ENCODE measurements around the gene REPS1. TPM values are rescaled to one million over a fixed set of nuclear protein-coding genes. Genes with fewer than 3 reads are reported as not detected.

The REPS1 gene
- total RNA-seq, 2 donors from 2014 or later, result 33.0 to 34.1 TPM

DNA sequence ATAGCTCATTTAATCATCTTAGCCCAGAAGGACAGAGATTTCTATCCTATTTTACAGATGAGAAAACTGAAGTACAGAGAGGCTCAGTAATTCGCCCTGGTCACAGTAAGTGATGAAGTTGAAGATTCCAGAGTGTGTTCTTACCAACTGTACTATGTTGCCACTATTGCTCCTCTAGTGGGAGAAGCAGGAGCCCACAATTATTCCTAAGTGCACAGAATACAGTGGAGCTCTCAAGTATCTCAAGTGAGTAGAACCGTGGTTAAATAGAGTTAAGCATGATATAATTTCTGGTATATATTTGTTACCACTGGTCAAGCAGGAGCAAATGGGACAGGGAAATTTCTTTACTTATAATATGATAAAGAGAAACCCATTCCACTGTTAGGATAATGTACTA, 22.1 kb downstream of the REPS1 start:
- Mint-ChIP-seq H3K27me3 (ENCODE audit: insufficient read depth) (no peaks in the 10 kb centered on the region), H3K9me3 (no peaks in the 10 kb centered on the region), H3K4me1 (peaks cover 4% of the 10 kb centered on the region), H3K4me3 (no peak overlapping the region), H3K27ac (no peak overlapping the region), H3K36me3 (ENCODE audit: low read depth) (no peaks in the 10 kb centered on the region)
- Histone ChIP-seq H3K4me3 (ENCODE audit: low read length) (no peak overlapping the region), H3K27me3 (ENCODE audit: control insufficient read depth, insufficient read depth, low read length, poor library complexity, severe bottlenecking) (no peaks in the 10 kb centered on the region), H3K9ac (ENCODE audit: extremely low read depth, low read length, poor library complexity, severe bottlenecking) (no peak overlapping the region), H3K9me3 (ENCODE audit: control insufficient read depth, low read length) (no peaks in the 10 kb centered on the region), H3K4me1 (ENCODE audit: control insufficient read depth, insufficient read depth, low read length) (peaks cover 2% of the 10 kb centered on the region), H3K36me3 (ENCODE audit: control insufficient read depth, insufficient read depth, low read length) (no peaks in the 10 kb centered on the region), H3K27ac (ENCODE audit: low read depth, low read length) (no peak overlapping the region)
- no peak for DNase-seq
- TF ChIP-seq, protein P1, sequence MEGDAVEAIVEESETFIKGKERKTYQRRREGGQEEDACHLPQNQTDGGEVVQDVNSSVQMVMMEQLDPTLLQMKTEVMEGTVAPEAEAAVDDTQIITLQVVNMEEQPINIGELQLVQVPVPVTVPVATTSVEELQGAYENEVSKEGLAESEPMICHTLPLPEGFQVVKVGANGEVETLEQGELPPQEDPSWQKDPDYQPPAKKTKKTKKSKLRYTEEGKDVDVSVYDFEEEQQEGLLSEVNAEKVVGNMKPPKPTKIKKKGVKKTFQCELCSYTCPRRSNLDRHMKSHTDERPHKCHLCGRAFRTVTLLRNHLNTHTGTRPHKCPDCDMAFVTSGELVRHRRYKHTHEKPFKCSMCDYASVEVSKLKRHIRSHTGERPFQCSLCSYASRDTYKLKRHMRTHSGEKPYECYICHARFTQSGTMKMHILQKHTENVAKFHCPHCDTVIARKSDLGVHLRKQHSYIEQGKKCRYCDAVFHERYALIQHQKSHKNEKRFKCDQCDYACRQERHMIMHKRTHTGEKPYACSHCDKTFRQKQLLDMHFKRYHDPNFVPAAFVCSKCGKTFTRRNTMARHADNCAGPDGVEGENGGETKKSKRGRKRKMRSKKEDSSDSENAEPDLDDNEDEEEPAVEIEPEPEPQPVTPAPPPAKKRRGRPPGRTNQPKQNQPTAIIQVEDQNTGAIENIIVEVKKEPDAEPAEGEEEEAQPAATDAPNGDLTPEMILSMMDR (conservative IDR thresholded peaks at IDR 0.05), result peak; percentile 22
- WGBS, 2 experiments (ENCODE audit: insufficient coverage in 1 of 2, insufficient read length in 1 of 2), result 91% methylated on average over 2 of the region's 2 CpGs; no CpG with 5 or more reads in 1 of the 2 experiments

- Histone ChIP-seq H3K27me3 (ENCODE audit: control insufficient read depth, insufficient read depth, low read length, poor library complexity, severe bottlenecking) (no peaks in the 10 kb centered on the region), H3K27ac (ENCODE audit: low read depth, low read length) (no peak overlapping the region), H3K36me3 (ENCODE audit: control insufficient read depth, insufficient read depth, low read length) (no peaks in the 10 kb centered on the region), H3K9ac (ENCODE audit: extremely low read depth, low read length, poor library complexity, severe bottlenecking) (no peak overlapping the region), H3K9me3 (ENCODE audit: control insufficient read depth, low read length) (no peaks in the 10 kb centered on the region), H3K4me1 (ENCODE audit: control insufficient read depth, insufficient read depth, low read length) (peaks cover 2% of the 10 kb centered on the region), H3K4me3 (ENCODE audit: low read length) (no peak overlapping the region)
- DNase-seq, result no peak
- H3K4me3 Mint-ChIP-seq, result no peak overlapping the region
- WGBS, 2 experiments (ENCODE audit: insufficient coverage in 1 of 2, insufficient read length in 1 of 2), result 92 to 94% methylated on average over 2 to 4 of the region's 4 CpGs
- H3K36me3 Mint-ChIP-seq (ENCODE audit: low read depth), result no peaks in the 10 kb centered on the region
- TF ChIP-seq, protein P1 (conservative IDR thresholded peaks at IDR 0.05), result no peak
- H3K27me3 Mint-ChIP-seq (ENCODE audit: insufficient read depth), result no peaks in the 10 kb centered on the region
- H3K4me1 Mint-ChIP-seq, result peaks cover 4% of the 10 kb centered on the region
- no peaks in the 10 kb centered on the region for H3K9me3 Mint-ChIP-seq
- no peak overlapping the region for H3K27ac Mint-ChIP-seq
Measured at GRCh38 chr6:138965291-138965874, 22.7 kb downstream of the REPS1 start.

GRCh38 chr6:138964012-138964411, 24.0 kb downstream of the REPS1 start:
- H3K9me3 Mint-ChIP-seq, result no peaks in the 10 kb centered on the region
- H3K27me3 ChIP-seq (ENCODE audit: control insufficient read depth, insufficient read depth, low read length, poor library complexity, severe bottlenecking), result no peaks in the 10 kb centered on the region

More at GRCh38 chr6:138964012-138964411, 24.0 kb downstream of the REPS1 start:
- no peaks in the 10 kb centered on the region for H3K36me3 Mint-ChIP-seq (ENCODE audit: low read depth)
- H3K9ac ChIP-seq (ENCODE audit: extremely low read depth, low read length, poor library complexity, severe bottlenecking), result no peak overlapping the region
- H3K36me3 ChIP-seq (ENCODE audit: control insufficient read depth, insufficient read depth, low read length), result no peaks in the 10 kb centered on the region
- H3K4me3 Mint-ChIP-seq, result no peak overlapping the region
- no peak overlapping the region for H3K27ac Mint-ChIP-seq
- H3K9me3 ChIP-seq (ENCODE audit: control insufficient read depth, low read length), result no peaks in the 10 kb centered on the region
- no peak overlapping the region for H3K4me3 ChIP-seq (ENCODE audit: low read length)
- TF ChIP-seq, protein P1 (conservative IDR thresholded peaks at IDR 0.05), result no peak
- no CpG with 5 or more reads among the region's 1 CpG for WGBS, 2 experiments (ENCODE audit: insufficient coverage in 1 of 2, insufficient read length in 1 of 2)
- no peak overlapping the region for H3K27ac ChIP-seq (ENCODE audit: low read depth, low read length)
- H3K27me3 Mint-ChIP-seq (ENCODE audit: insufficient read depth), result no peaks in the 10 kb centered on the region
- no peak for DNase-seq
- peaks cover 4% of the 10 kb centered on the region for H3K4me1 Mint-ChIP-seq
- peaks cover 2% of the 10 kb centered on the region for H3K4me1 ChIP-seq (ENCODE audit: control insufficient read depth, insufficient read depth, low read length)
